HEK293 (cell line): ENCODE measurements around the gene ARMC7.
A peak's percentile ranks its signal among the peaks of the same experiment; 100 is the strongest.

ENCODE experiments used
- CTCF ChIA-PET: fragments of 350-600 bp; formaldehyde crosslinking; extraction: SDS; loops from one replicate; lab custom pipeline; 2021; ENCODE audit warnings: antibody characterized with exemption; lab: Yijun Ruan, JAX
- POLR2A ChIA-PET: fragments of 300-600 bp; formaldehyde crosslinking; extraction: SDS; loops from one replicate; lab custom pipeline; 2020; ENCODE audit warnings: antibody characterized with exemption, inconsistent platforms; lab: Yijun Ruan, JAX
- H3K27ac ChIP-seq: fragments of 200-500 bp; sonication (Bioruptor generic); 2 replicates; pipeline ENCODE4 v1.5.1; 2014; ENCODE audit warnings: low read depth, low read length, control low read depth, inconsistent platforms; ENCODE audit errors: extremely low read depth
- H3K36me3 ChIP-seq, 2 experiments: fragments of 200-500 bp in 1 of 2; sonication (Bioruptor generic) in 1 of 2; 1 replicate in 1 of 2; 2 replicates in 1 of 2; pipeline ENCODE4 v1.5.1; 2014 to 2017; ENCODE audit warnings: inconsistent platforms in 2 of 2, low read length in 2 of 2; ENCODE audit not compliant: control insufficient read depth in 2 of 2, insufficient read depth in 1 of 2
- H3K4me1 ChIP-seq: fragments of 200-500 bp; sonication (Bioruptor generic); 2 replicates; pipeline ENCODE4 v1.5.1; 2014; ENCODE audit warnings: mild to moderate bottlenecking, low read length, inconsistent platforms; ENCODE audit not compliant: control insufficient read depth, insufficient read depth
- H3K4me3 ChIP-seq: 2 replicates; pipeline ENCODE4 v1.5.1; 2011; ENCODE audit warnings: low read depth, mild to moderate bottlenecking, control low read depth, low read length, moderate library complexity
- H3K9me3 ChIP-seq: fragments of 200-500 bp; sonication (Bioruptor generic); 2 replicates; pipeline ENCODE4 v1.5.1; 2014; ENCODE audit warnings: low read depth, low read length, inconsistent platforms; ENCODE audit not compliant: control insufficient read depth, insufficient read depth
- GLIS1 ChIP-seq: fragments of 450-650 bp; formaldehyde crosslinking; IDR thresholded peaks from 2 replicates; pipeline ENCODE4 v1.5.1; 2016; ENCODE audit warnings: missing biosample characterization, missing genetic modification characterization
- ZBTB48 ChIP-seq: fragments of 450-650 bp; formaldehyde crosslinking; IDR thresholded peaks from 2 replicates; pipeline ENCODE4 v1.5.1; 2016; ENCODE audit warnings: missing biosample characterization, missing genetic modification characterization
- ZBTB8A ChIP-seq: fragments of 450-650 bp; formaldehyde crosslinking; IDR thresholded peaks from 2 replicates; pipeline ENCODE4 v1.5.1; 2016; ENCODE audit warnings: missing biosample characterization, missing genetic modification characterization
- ZNF174 ChIP-seq: fragments of 450-650 bp; formaldehyde crosslinking; IDR thresholded peaks from 2 replicates; pipeline ENCODE4 v1.5.0; 2017; ENCODE audit warnings: missing biosample characterization, mild to moderate bottlenecking, missing genetic modification characterization
- ZNF2 ChIP-seq: fragments of 450-650 bp; formaldehyde crosslinking; IDR thresholded peaks from 2 replicates; pipeline ENCODE4 v1.5.1; 2016; ENCODE audit warnings: missing biosample characterization, missing genetic modification characterization
- ZNF239 ChIP-seq: fragments of 450-650 bp; formaldehyde crosslinking; IDR thresholded peaks from 2 replicates; pipeline ENCODE4 v1.5.1; 2016; ENCODE audit warnings: missing biosample characterization, missing genetic modification characterization
- ZNF76 ChIP-seq: fragments of 450-650 bp; formaldehyde crosslinking; IDR thresholded peaks from 2 replicates; pipeline ENCODE4; 2016; ENCODE audit warnings: low read depth, missing biosample characterization, missing genetic modification characterization, borderline replicate concordance
- ZNF792 ChIP-seq: fragments of 450-650 bp; formaldehyde crosslinking; IDR thresholded peaks from 2 replicates; pipeline ENCODE4 v1.5.1; 2016; ENCODE audit warnings: missing biosample characterization, missing genetic modification characterization
- TF ChIP-seq, protein P1 (sequence below): fragments of 450-650 bp; formaldehyde crosslinking; IDR thresholded peaks from 2 replicates; pipeline ENCODE4 v1.5.1; 2016; ENCODE audit warnings: missing biosample characterization, missing genetic modification characterization
- TF ChIP-seq, protein P2 (sequence below): fragments of 450-650 bp; formaldehyde crosslinking; IDR thresholded peaks from 2 replicates; pipeline ENCODE4 v1.5.1; 2016; ENCODE audit warnings: missing biosample characterization, missing genetic modification characterization
- TF ChIP-seq, protein P3 (sequence below): fragments of 450-650 bp; formaldehyde crosslinking; IDR thresholded peaks from 2 replicates; pipeline ENCODE4 v1.5.1; 2016; ENCODE audit warnings: missing biosample characterization, missing genetic modification characterization
- TF ChIP-seq, protein P4 (sequence below): fragments of 450-650 bp; formaldehyde crosslinking; IDR thresholded peaks from 2 replicates; pipeline ENCODE4 v1.5.1; 2016; ENCODE audit warnings: missing biosample characterization, missing genetic modification characterization, low read depth
- TF ChIP-seq, protein P5 (sequence below): fragments of 450-650 bp; formaldehyde crosslinking; IDR thresholded peaks from 2 replicates; pipeline ENCODE4 v1.5.1; 2016; ENCODE audit warnings: missing biosample characterization, missing genetic modification characterization
- TF ChIP-seq, protein P6 (sequence below): fragments of 450-650 bp; formaldehyde crosslinking; IDR thresholded peaks from 2 replicates; pipeline ENCODE4 v1.5.1; 2017; ENCODE audit warnings: missing biosample characterization, mild to moderate bottlenecking, missing genetic modification characterization, moderate library complexity
- TF ChIP-seq, protein P7 (sequence below): fragments of 450-650 bp; IDR thresholded peaks from 2 replicates; pipeline ENCODE4 v1.5.1; 2018; ENCODE audit warnings: missing biosample characterization, mild to moderate bottlenecking, missing genetic modification characterization

Gene ARMC7

DNA sequence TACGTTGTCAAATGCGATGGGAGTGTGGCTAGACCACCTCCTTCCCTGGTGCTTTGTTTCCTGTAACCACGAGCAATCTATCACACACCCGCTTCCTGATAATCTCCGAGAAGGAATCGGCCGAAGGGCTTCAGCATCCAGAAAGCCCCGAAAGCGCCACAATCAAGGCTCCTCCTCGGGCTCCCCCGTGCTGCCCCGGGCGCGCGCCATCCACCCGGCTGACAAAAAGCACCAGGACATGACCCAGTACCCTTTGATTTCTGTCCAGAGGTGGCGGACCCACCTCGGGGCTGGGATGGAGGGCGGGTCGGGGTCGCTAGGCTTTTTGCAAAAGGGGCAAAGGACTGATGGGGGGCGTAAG, 743 bp upstream of the ARMC7 start:
- CTCF ChIA-PET: interaction anchor here (0.6 to 7.1 kb wide), 6 partner anchors 27 to 152 kb away, joined by 3 to 117 read pairs (median 4); no protein-coding TSS in a partner anchor
- Histone ChIP-seq H3K4me1 (peaks cover 15% of the 10 kb centered on the region), H3K9me3 (no peaks in the 10 kb centered on the region), H3K4me3 (no peak overlapping the region; the same call in 1 of the 2 replicates), H3K36me3 (peaks cover 0 to 7% of the 10 kb centered on the region in 2 experiments; a peak in 2 of 3 replicates), H3K27ac (peak overlapping the region; percentile 67; the same call in 1 of the 2 replicates)
- TF ChIP-seq ZNF76 (tag by site-specific recombination) (no peak), ZNF174 (tag by site-specific recombination) (no peak), ZBTB48 (tag by site-specific recombination) (no peak), GLIS1 (tag by site-specific recombination) (no peak), ZBTB8A (tag by site-specific recombination) (no peak), ZNF2 (tag by site-specific recombination) (no peak), ZNF792 (tag by site-specific recombination) (no peak), ZNF239 (tag by site-specific recombination) (no peak)
- TF ChIP-seq, protein P1, sequence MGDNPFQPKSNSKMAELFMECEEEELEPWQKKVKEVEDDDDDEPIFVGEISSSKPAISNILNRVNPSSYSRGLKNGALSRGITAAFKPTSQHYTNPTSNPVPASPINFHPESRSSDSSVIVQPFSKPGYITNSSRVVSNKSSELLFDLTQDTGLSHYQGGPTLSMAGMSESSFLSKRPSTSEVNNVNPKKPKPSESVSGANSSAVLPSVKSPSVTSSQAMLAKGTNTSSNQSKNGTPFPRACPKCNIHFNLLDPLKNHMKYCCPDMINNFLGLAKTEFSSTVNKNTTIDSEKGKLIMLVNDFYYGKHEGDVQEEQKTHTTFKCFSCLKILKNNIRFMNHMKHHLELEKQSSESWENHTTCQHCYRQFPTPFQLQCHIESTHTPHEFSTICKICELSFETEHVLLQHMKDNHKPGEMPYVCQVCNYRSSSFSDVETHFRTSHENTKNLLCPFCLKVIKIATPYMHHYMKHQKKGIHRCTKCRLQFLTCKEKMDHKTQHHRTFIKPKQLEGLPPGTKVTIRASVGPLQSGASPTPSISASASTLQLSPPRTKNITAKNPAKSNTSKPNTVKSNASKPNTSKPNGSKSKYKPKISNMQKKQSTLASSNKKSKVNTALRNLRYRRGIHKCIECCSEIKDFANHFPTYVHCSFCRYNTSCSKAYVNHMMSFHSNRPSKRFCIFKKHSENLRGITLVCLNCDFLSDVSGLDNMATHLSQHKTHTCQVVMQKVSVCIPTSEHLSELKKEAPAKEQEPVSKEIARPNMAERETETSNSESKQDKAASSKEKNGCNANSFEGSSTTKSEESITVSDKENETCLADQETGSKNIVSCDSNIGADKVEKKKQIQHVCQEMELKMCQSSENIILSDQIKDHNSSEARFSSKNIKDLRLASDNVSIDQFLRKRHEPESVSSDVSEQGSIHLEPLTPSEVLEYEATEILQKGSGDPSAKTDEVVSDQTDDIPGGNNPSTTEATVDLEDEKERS (tag by site-specific recombination): no peak
- TF ChIP-seq, protein P2, sequence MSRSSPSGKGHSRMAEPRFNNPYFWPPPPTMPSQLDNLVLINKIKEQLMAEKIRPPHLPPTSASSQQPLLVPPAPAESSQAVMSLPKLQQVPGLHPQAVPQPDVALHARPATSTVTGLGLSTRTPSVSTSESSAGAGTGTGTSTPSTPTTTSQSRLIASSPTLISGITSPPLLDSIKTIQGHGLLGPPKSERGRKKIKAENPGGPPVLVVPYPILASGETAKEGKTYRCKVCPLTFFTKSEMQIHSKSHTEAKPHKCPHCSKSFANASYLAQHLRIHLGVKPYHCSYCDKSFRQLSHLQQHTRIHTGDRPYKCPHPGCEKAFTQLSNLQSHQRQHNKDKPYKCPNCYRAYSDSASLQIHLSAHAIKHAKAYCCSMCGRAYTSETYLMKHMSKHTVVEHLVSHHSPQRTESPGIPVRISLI (tag by site-specific recombination): no peak
- TF ChIP-seq, protein P3, sequence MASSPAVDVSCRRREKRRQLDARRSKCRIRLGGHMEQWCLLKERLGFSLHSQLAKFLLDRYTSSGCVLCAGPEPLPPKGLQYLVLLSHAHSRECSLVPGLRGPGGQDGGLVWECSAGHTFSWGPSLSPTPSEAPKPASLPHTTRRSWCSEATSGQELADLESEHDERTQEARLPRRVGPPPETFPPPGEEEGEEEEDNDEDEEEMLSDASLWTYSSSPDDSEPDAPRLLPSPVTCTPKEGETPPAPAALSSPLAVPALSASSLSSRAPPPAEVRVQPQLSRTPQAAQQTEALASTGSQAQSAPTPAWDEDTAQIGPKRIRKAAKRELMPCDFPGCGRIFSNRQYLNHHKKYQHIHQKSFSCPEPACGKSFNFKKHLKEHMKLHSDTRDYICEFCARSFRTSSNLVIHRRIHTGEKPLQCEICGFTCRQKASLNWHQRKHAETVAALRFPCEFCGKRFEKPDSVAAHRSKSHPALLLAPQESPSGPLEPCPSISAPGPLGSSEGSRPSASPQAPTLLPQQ: no peak
- TF ChIP-seq, protein P4, sequence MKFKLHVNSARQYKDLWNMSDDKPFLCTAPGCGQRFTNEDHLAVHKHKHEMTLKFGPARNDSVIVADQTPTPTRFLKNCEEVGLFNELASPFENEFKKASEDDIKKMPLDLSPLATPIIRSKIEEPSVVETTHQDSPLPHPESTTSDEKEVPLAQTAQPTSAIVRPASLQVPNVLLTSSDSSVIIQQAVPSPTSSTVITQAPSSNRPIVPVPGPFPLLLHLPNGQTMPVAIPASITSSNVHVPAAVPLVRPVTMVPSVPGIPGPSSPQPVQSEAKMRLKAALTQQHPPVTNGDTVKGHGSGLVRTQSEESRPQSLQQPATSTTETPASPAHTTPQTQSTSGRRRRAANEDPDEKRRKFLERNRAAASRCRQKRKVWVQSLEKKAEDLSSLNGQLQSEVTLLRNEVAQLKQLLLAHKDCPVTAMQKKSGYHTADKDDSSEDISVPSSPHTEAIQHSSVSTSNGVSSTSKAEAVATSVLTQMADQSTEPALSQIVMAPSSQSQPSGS: no peak
- TF ChIP-seq, protein P5, sequence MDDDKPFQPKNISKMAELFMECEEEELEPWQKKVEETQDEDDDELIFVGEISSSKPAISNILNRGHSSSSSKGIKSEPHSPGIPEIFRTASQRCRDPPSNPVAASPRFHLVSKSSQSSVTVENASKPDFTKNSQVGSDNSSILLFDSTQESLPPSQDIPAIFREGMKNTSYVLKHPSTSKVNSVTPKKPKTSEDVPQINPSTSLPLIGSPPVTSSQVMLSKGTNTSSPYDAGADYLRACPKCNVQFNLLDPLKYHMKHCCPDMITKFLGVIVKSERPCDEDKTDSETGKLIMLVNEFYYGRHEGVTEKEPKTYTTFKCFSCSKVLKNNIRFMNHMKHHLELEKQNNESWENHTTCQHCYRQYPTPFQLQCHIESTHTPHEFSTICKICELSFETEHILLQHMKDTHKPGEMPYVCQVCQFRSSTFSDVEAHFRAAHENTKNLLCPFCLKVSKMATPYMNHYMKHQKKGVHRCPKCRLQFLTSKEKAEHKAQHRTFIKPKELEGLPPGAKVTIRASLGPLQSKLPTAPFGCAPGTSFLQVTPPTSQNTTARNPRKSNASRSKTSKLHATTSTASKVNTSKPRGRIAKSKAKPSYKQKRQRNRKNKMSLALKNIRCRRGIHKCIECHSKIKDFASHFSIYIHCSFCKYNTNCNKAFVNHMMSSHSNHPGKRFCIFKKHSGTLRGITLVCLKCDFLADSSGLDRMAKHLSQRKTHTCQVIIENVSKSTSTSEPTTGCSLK (tag by site-specific recombination): no peak
- TF ChIP-seq, protein P6, sequence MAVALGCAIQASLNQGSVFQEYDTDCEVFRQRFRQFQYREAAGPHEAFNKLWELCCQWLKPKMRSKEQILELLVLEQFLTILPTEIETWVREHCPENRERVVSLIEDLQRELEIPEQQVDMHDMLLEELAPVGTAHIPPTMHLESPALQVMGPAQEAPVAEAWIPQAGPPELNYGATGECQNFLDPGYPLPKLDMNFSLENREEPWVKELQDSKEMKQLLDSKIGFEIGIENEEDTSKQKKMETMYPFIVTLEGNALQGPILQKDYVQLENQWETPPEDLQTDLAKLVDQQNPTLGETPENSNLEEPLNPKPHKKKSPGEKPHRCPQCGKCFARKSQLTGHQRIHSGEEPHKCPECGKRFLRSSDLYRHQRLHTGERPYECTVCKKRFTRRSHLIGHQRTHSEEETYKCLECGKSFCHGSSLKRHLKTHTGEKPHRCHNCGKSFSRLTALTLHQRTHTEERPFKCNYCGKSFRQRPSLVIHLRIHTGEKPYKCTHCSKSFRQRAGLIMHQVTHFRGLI (tag by site-specific recombination): no peak
- TF ChIP-seq, protein P7, sequence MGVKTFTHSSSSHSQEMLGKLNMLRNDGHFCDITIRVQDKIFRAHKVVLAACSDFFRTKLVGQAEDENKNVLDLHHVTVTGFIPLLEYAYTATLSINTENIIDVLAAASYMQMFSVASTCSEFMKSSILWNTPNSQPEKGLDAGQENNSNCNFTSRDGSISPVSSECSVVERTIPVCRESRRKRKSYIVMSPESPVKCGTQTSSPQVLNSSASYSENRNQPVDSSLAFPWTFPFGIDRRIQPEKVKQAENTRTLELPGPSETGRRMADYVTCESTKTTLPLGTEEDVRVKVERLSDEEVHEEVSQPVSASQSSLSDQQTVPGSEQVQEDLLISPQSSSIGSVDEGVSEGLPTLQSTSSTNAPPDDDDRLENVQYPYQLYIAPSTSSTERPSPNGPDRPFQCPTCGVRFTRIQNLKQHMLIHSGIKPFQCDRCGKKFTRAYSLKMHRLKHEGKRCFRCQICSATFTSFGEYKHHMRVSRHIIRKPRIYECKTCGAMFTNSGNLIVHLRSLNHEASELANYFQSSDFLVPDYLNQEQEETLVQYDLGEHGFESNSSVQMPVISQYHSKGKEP: no peak
- POLR2A ChIA-PET: interaction anchor here (0.5 to 2.5 kb wide), 16 partner anchors 12 to 180 kb away, joined by 3 to 13 read pairs (median 4); partner anchors contain the start of genes ATP5PD, NT5C, NUP85 and SLC25A19
